Upper lobe of right lung (tissue), 1 donor: Measurements from ENCODE around the gene GOLPH3L. TPM values are rescaled to one million over a fixed set of nuclear protein-coding genes. Genes with fewer than 3 reads are reported as not detected.
"Not testable (repeated sequence)": the region's sequence is repeated elsewhere in the genome, so short reads cannot be mapped to it uniquely, and the experiment has no call there.

Experiments
- ATAC-seq: fragments of 200-7000 bp; cut with Tn5 transposase; one replicate; pipeline ENCODE4 v1.9.1; 2020; ENCODE audit warnings: mild to moderate bottlenecking, moderate library complexity
- DNase-seq: peaks from one replicate; pipeline ENCODE4 v3.0.0-alpha.2; 2020
- H3K27ac ChIP-seq: fragments of 200-600 bp; one replicate; pipeline ENCODE4 v1.8.0; 2022
- H3K27me3 ChIP-seq: fragments of 200-600 bp; one replicate; pipeline ENCODE4 v1.8.0; 2022; ENCODE audit warnings: mild to moderate bottlenecking
- H3K36me3 ChIP-seq: fragments of 200-600 bp; one replicate; pipeline ENCODE4 v1.8.0; 2022
- H3K4me1 ChIP-seq: fragments of 200-600 bp; one replicate; pipeline ENCODE4 v1.8.0; 2022
- H3K4me3 ChIP-seq: fragments of 200-600 bp; one replicate; pipeline ENCODE4 v1.8.0; 2022; ENCODE audit warnings: mild to moderate bottlenecking
- H3K9me3 ChIP-seq: fragments of 200-600 bp; one replicate; pipeline ENCODE4 v1.8.0; 2022
- CTCF ChIP-seq: fragments of 200-600 bp; IDR thresholded peaks from one replicate; pipeline ENCODE4 v1.8.0; 2022; ENCODE audit warnings: antibody characterized with exemption
- intact Hi-C: fragments of 100-400 bp; cut with DNase I; formaldehyde crosslinking; loops from one replicate; pipeline ENCODE4 v1.11.0; 2022
- total RNA-seq: library from RNA; stranded (reverse); fragmentation: NEBNext Ultra II Directional; extraction: Animal tissue kit (Norgen Biotek cat#: 25700); gene quantifications from one replicate; pipeline ENCODE4 v1.2.1, GENCODE V29; 2021
- donor health status: DM: no; HTN: yes; CAD: no; lungs with severe emphysema.

Gene GOLPH3L
- total RNA-seq, 1 donor from 2014 or later: 32.2 TPM

GRCh38 chr1:150718225-150718891 lies 21.4 kb upstream of the GOLPH3L start:
- Histone ChIP-seq H3K9me3 (no peaks in the 10 kb centered on the region), H3K4me3 (no peak overlapping the region), H3K27ac (no peak overlapping the region), H3K36me3 (no peaks in the 10 kb centered on the region), H3K4me1 (no peaks in the 10 kb centered on the region), H3K27me3 (no peaks in the 10 kb centered on the region)
- ATAC-seq (no peak), DNase-seq (no peak)
- intact Hi-C loops: no loop called here
- no peak for TF ChIP-seq CTCF

GRCh38 chr1:150709031-150709430 lies 12.1 kb upstream of the GOLPH3L start:
- ATAC-seq, intact Hi-C loops, H3K4me3 ChIP-seq, H3K27ac ChIP-seq, H3K4me1 ChIP-seq, DNase-seq, H3K27me3 ChIP-seq, H3K36me3 ChIP-seq, H3K9me3 ChIP-seq: not testable (repeated sequence)

- no peak for TF ChIP-seq CTCF
- no peak for DNase-seq
- H3K4me3 ChIP-seq: no peak overlapping the region
- no peak overlapping the region for H3K27ac ChIP-seq
- intact Hi-C loops: no loop called here
- H3K4me1 ChIP-seq: no peaks in the 10 kb centered on the region
- H3K36me3 ChIP-seq: no peaks in the 10 kb centered on the region
- ATAC-seq: no peak
- no peaks in the 10 kb centered on the region for H3K9me3 ChIP-seq
- H3K27me3 ChIP-seq: no peaks in the 10 kb centered on the region
Measured at GRCh38 chr1:150708595-150708994, 11.6 kb upstream of the GOLPH3L start.

GRCh38 chr1:150706091-150706490 lies 9.1 kb upstream of the GOLPH3L start:
- no peak overlapping the region for H3K27ac ChIP-seq
- DNase-seq: no peak
- H3K4me3 ChIP-seq: no peak overlapping the region
- no peaks in the 10 kb centered on the region for H3K4me1 ChIP-seq
- H3K27me3 ChIP-seq: no peaks in the 10 kb centered on the region
- ATAC-seq: peak; percentile 73
- no peak for TF ChIP-seq CTCF
- H3K36me3 ChIP-seq: no peaks in the 10 kb centered on the region
- intact Hi-C loops: no loop called here
- H3K9me3 ChIP-seq: no peaks in the 10 kb centered on the region

GRCh38 chr1:150703427-150703826 lies 6.5 kb upstream of the GOLPH3L start:
- H3K27ac ChIP-seq: no peak overlapping the region
- H3K4me1 ChIP-seq: no peaks in the 10 kb centered on the region
- H3K36me3 ChIP-seq: no peaks in the 10 kb centered on the region
- H3K27me3 ChIP-seq: no peaks in the 10 kb centered on the region
- no peak for TF ChIP-seq CTCF
- H3K4me3 ChIP-seq: no peak overlapping the region
- intact Hi-C loops: no loop called here
- no peak for ATAC-seq
- no peaks in the 10 kb centered on the region for H3K9me3 ChIP-seq
- no peak for DNase-seq

GRCh38 chr1:150696590-150696989 lies 364 bp downstream of the GOLPH3L start:
- DNase-seq (no peak), ATAC-seq (no peak)
- Histone ChIP-seq H3K4me1 (peaks cover 20% of the 10 kb centered on the region), H3K9me3 (no peaks in the 10 kb centered on the region), H3K27me3 (no peaks in the 10 kb centered on the region), H3K4me3 (peak overlapping the region; percentile 69), H3K27ac (peak overlapping the region; percentile 86), H3K36me3 (peaks cover 33% of the 10 kb centered on the region)
- TF ChIP-seq CTCF: no peak
- intact Hi-C loops: no loop called here
